ENCODE measurements around the gene FGFR2. TPM values are rescaled to one million over a fixed set of nuclear protein-coding genes. Genes with fewer than 3 reads are reported as not detected.

FGFR2 gene
- polyA plus RNA-seq, 4 donors, result 1.1 to 31.2 (median 2.6) TPM

- 62 to 66% (median 62%) methylated on average over 8 of the region's 8 CpGs for WGBS, 3 donors
- Histone ChIP-seq H3K27ac (ENCODE audit: low read depth in 1 of 3, low read length in 2 of 3) (no peak overlapping the region), H3K27me3 (ENCODE audit: control insufficient read depth in 3 of 3, insufficient read depth in 3 of 3, low read length in 3 of 3) (no peaks in the 10 kb centered on the region), H3K4me3 (ENCODE audit: low read depth in 1 of 3, low read length in 3 of 3) (no peak overlapping the region), H3K36me3 (ENCODE audit: control insufficient read depth in 3 of 3, insufficient read depth in 2 of 3, low read depth in 1 of 3, low read length in 3 of 3) (peaks cover 0 to 15% (median 0%) of the 10 kb centered on the region in 3 donors), H3K9me3 (ENCODE audit: control insufficient read depth in 2 of 2, insufficient read depth in 1 of 2, low read depth in 1 of 2, low read length in 1 of 2) (no peaks in the 10 kb centered on the region), H3K4me1 (ENCODE audit: control insufficient read depth in 3 of 3, insufficient read depth in 2 of 3, low read depth in 1 of 3, low read length in 2 of 3) (no peaks in the 10 kb centered on the region)
- DNase-seq (no peak), FAIRE-seq (no peak)
Measured at GRCh38 chr10:121577568-121577967, 20.7 kb downstream of the FGFR2 start.

GRCh38 chr10:121576139-121576538 is 22.1 kb downstream of the FGFR2 start:
- H3K36me3 ChIP-seq (ENCODE audit: control insufficient read depth in 3 of 3, insufficient read depth in 2 of 3, low read depth in 1 of 3, low read length in 3 of 3), result peaks cover 0 to 13% (median 0%) of the 10 kb centered on the region in 3 donors
- no peak overlapping the region for H3K4me3 ChIP-seq (ENCODE audit: low read depth in 1 of 3, low read length in 3 of 3)
- no peaks in the 10 kb centered on the region for H3K9me3 ChIP-seq (ENCODE audit: control insufficient read depth in 2 of 2, insufficient read depth in 1 of 2, low read depth in 1 of 2, low read length in 1 of 2)
- 92 to 96% (median 93%) methylated on average over 10 of the region's 10 CpGs for WGBS, 3 donors
- DNase-seq (no peak), FAIRE-seq (no peak)
- H3K27me3 ChIP-seq (ENCODE audit: control insufficient read depth in 3 of 3, insufficient read depth in 3 of 3, low read length in 3 of 3), result no peaks in the 10 kb centered on the region
- no peaks in the 10 kb centered on the region for H3K4me1 ChIP-seq (ENCODE audit: control insufficient read depth in 3 of 3, insufficient read depth in 2 of 3, low read depth in 1 of 3, low read length in 2 of 3)
- no peak overlapping the region for H3K27ac ChIP-seq (ENCODE audit: low read depth in 1 of 3, low read length in 2 of 3)

- no peaks in the 10 kb centered on the region for H3K9me3 ChIP-seq (ENCODE audit: control insufficient read depth in 2 of 2, insufficient read depth in 1 of 2, low read depth in 1 of 2, low read length in 1 of 2)
- H3K4me3 ChIP-seq (ENCODE audit: low read depth in 1 of 3, low read length in 3 of 3), result no peak overlapping the region
- no peak for DNase-seq
- peaks cover 0 to 7% (median 0%) of the 10 kb centered on the region in 3 donors for H3K36me3 ChIP-seq (ENCODE audit: control insufficient read depth in 3 of 3, insufficient read depth in 2 of 3, low read depth in 1 of 3, low read length in 3 of 3)
- WGBS, 3 donors, result 88 to 91% (median 89%) methylated on average over 14 of the region's 14 CpGs
- no peak overlapping the region for H3K27ac ChIP-seq (ENCODE audit: low read depth in 1 of 3, low read length in 2 of 3)
- H3K27me3 ChIP-seq (ENCODE audit: control insufficient read depth in 3 of 3, insufficient read depth in 3 of 3, low read length in 3 of 3), result no peaks in the 10 kb centered on the region
- no peaks in the 10 kb centered on the region for H3K4me1 ChIP-seq (ENCODE audit: control insufficient read depth in 3 of 3, insufficient read depth in 2 of 3, low read depth in 1 of 3, low read length in 2 of 3)
- no peak for FAIRE-seq
Measured at GRCh38 chr10:121574519-121575166, 23.6 kb downstream of the FGFR2 start.

- peaks cover 0 to 2% (median 0%) of the 10 kb centered on the region in 3 donors for H3K36me3 ChIP-seq (ENCODE audit: control insufficient read depth in 3 of 3, insufficient read depth in 2 of 3, low read depth in 1 of 3, low read length in 3 of 3)
- no peaks in the 10 kb centered on the region for H3K9me3 ChIP-seq (ENCODE audit: control insufficient read depth in 2 of 2, insufficient read depth in 1 of 2, low read depth in 1 of 2, low read length in 1 of 2)
- WGBS, 3 donors, result 85 to 90% (median 87%) methylated on average over 8 of the region's 8 CpGs
- H3K4me1 ChIP-seq (ENCODE audit: control insufficient read depth in 3 of 3, insufficient read depth in 2 of 3, low read depth in 1 of 3, low read length in 2 of 3), result no peaks in the 10 kb centered on the region
- H3K27ac ChIP-seq (ENCODE audit: low read depth in 1 of 3, low read length in 2 of 3), result no peak overlapping the region
- no peaks in the 10 kb centered on the region for H3K27me3 ChIP-seq (ENCODE audit: control insufficient read depth in 3 of 3, insufficient read depth in 3 of 3, low read length in 3 of 3)
- no peak overlapping the region for H3K4me3 ChIP-seq (ENCODE audit: low read depth in 1 of 3, low read length in 3 of 3)
- FAIRE-seq, result no peak
- no peak for DNase-seq
Measured at GRCh38 chr10:121573538-121573941, 24.7 kb downstream of the FGFR2 start.

GRCh38 chr10:121572859-121573537 is 25.2 kb downstream of the FGFR2 start:
- no peaks in the 10 kb centered on the region for H3K9me3 ChIP-seq (ENCODE audit: control insufficient read depth in 2 of 2, insufficient read depth in 1 of 2, low read depth in 1 of 2, low read length in 1 of 2)
- H3K36me3 ChIP-seq (ENCODE audit: control insufficient read depth in 3 of 3, insufficient read depth in 2 of 3, low read depth in 1 of 3, low read length in 3 of 3), result peaks cover 0 to 2% (median 0%) of the 10 kb centered on the region in 3 donors
- no peaks in the 10 kb centered on the region for H3K27me3 ChIP-seq (ENCODE audit: control insufficient read depth in 3 of 3, insufficient read depth in 3 of 3, low read length in 3 of 3)
- FAIRE-seq (no peak), DNase-seq (peak; percentile 32 to 33)
- no peak overlapping the region for H3K4me3 ChIP-seq (ENCODE audit: low read depth in 1 of 3, low read length in 3 of 3)
- 59 to 69% (median 67%) methylated on average over 14 of the region's 14 CpGs for WGBS, 3 donors
- H3K4me1 ChIP-seq (ENCODE audit: control insufficient read depth in 3 of 3, insufficient read depth in 2 of 3, low read depth in 1 of 3, low read length in 2 of 3), result no peaks in the 10 kb centered on the region
- H3K27ac ChIP-seq (ENCODE audit: low read depth in 1 of 3, low read length in 2 of 3), result no peak overlapping the region

- DNase-seq, result no peak
Measured at GRCh38 chr10:121570315-121570714, 27.9 kb downstream of the FGFR2 start.

GRCh38 chr10:121568275-121568674 is 30.0 kb downstream of the FGFR2 start:
- H3K4me3 ChIP-seq (ENCODE audit: low read depth in 1 of 3, low read length in 3 of 3), result no peak overlapping the region
- no peak overlapping the region for H3K27ac ChIP-seq (ENCODE audit: low read depth in 1 of 3, low read length in 2 of 3)
- WGBS, 3 donors, result 69 to 90% (median 86%) methylated on average over 2 of the region's 2 CpGs
- H3K9me3 ChIP-seq (ENCODE audit: control insufficient read depth in 2 of 2, insufficient read depth in 1 of 2, low read depth in 1 of 2, low read length in 1 of 2), result peaks cover 0 to 2% of the 10 kb centered on the region in 2 donors
- H3K27me3 ChIP-seq (ENCODE audit: control insufficient read depth in 3 of 3, insufficient read depth in 3 of 3, low read length in 3 of 3), result no peaks in the 10 kb centered on the region
- H3K4me1 ChIP-seq (ENCODE audit: control insufficient read depth in 3 of 3, insufficient read depth in 2 of 3, low read depth in 1 of 3, low read length in 2 of 3), result no peaks in the 10 kb centered on the region
- FAIRE-seq, result no peak
- no peak for DNase-seq
- H3K36me3 ChIP-seq (ENCODE audit: control insufficient read depth in 3 of 3, insufficient read depth in 2 of 3, low read depth in 1 of 3, low read length in 3 of 3), result peaks cover 0 to 15% (median 0%) of the 10 kb centered on the region in 3 donors

More at GRCh38 chr10:121570315-121570714, 27.9 kb downstream of the FGFR2 start:
- 83 to 87% (median 84%) methylated on average over 5 of the region's 5 CpGs for WGBS, 3 donors
- FAIRE-seq, result no peak
- no peak overlapping the region for H3K27ac ChIP-seq (ENCODE audit: low read depth in 1 of 3, low read length in 2 of 3)
- no peak overlapping the region for H3K4me3 ChIP-seq (ENCODE audit: low read depth in 1 of 3, low read length in 3 of 3)
- H3K4me1 ChIP-seq (ENCODE audit: control insufficient read depth in 3 of 3, insufficient read depth in 2 of 3, low read depth in 1 of 3, low read length in 2 of 3), result no peaks in the 10 kb centered on the region
- peaks cover 0 to 9% (median 0%) of the 10 kb centered on the region in 3 donors for H3K36me3 ChIP-seq (ENCODE audit: control insufficient read depth in 3 of 3, insufficient read depth in 2 of 3, low read depth in 1 of 3, low read length in 3 of 3)
- H3K9me3 ChIP-seq (ENCODE audit: control insufficient read depth in 2 of 2, insufficient read depth in 1 of 2, low read depth in 1 of 2, low read length in 1 of 2), result peaks cover 0 to 2% of the 10 kb centered on the region in 2 donors
- no peaks in the 10 kb centered on the region for H3K27me3 ChIP-seq (ENCODE audit: control insufficient read depth in 3 of 3, insufficient read depth in 3 of 3, low read length in 3 of 3)

- WGBS, 3 donors, result 50 to 73% (median 71%) methylated on average over 8 of the region's 8 CpGs
- H3K36me3 ChIP-seq (ENCODE audit: control insufficient read depth in 3 of 3, insufficient read depth in 2 of 3, low read depth in 1 of 3, low read length in 3 of 3), result peaks cover 0 to 15% (median 0%) of the 10 kb centered on the region in 3 donors
- DNase-seq, result peak in 1 of 2 donors; percentile 23
- peaks cover 0 to 2% of the 10 kb centered on the region in 2 donors for H3K9me3 ChIP-seq (ENCODE audit: control insufficient read depth in 2 of 2, insufficient read depth in 1 of 2, low read depth in 1 of 2, low read length in 1 of 2)
- no peaks in the 10 kb centered on the region for H3K4me1 ChIP-seq (ENCODE audit: control insufficient read depth in 3 of 3, insufficient read depth in 2 of 3, low read depth in 1 of 3, low read length in 2 of 3)
- no peak for FAIRE-seq
- H3K27me3 ChIP-seq (ENCODE audit: control insufficient read depth in 3 of 3, insufficient read depth in 3 of 3, low read length in 3 of 3), result no peaks in the 10 kb centered on the region
- no peak overlapping the region for H3K27ac ChIP-seq (ENCODE audit: low read depth in 1 of 3, low read length in 2 of 3)
- no peak overlapping the region for H3K4me3 ChIP-seq (ENCODE audit: low read depth in 1 of 3, low read length in 3 of 3)
Measured at GRCh38 chr10:121567569-121567968, 30.7 kb downstream of the FGFR2 start.

Measured in small intestine (tissue), 7 donors.